ENCODE data around the gene COIL. TPM values are rescaled to one million over a fixed set of nuclear protein-coding genes. Genes with fewer than 3 reads are reported as not detected.

COIL gene
- total RNA-seq, 1 experiment from 2014 or later = 19.3 TPM

DNA sequence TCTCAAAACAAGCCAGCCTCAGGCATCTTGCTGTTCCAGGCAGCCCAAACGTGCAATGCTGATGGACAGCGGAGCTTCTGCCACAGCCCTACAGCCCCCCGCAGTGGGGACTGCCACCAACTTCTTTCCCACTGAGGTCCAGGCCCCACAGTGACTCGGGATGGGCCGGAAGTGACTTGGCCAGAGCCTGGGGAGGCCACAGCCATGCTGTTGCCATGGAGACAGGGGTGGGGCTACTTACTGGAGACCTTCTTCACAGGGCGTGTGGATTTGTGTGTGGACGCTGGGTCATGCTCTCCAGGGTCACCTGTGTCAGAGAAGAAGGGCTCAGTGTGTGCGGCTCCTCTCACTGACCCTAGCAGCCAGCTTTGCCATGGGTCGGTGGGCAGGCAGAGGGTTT is 62.0 kb downstream of the COIL start:
- Histone ChIP-seq H3K9me3 (no peaks in the 10 kb centered on the region), H3K27me3 (no peaks in the 10 kb centered on the region), H3K4me3 (no peak overlapping the region), H3K36me3 (peaks cover 100% of the 10 kb centered on the region)
- DNase-seq = no peak

DNA sequence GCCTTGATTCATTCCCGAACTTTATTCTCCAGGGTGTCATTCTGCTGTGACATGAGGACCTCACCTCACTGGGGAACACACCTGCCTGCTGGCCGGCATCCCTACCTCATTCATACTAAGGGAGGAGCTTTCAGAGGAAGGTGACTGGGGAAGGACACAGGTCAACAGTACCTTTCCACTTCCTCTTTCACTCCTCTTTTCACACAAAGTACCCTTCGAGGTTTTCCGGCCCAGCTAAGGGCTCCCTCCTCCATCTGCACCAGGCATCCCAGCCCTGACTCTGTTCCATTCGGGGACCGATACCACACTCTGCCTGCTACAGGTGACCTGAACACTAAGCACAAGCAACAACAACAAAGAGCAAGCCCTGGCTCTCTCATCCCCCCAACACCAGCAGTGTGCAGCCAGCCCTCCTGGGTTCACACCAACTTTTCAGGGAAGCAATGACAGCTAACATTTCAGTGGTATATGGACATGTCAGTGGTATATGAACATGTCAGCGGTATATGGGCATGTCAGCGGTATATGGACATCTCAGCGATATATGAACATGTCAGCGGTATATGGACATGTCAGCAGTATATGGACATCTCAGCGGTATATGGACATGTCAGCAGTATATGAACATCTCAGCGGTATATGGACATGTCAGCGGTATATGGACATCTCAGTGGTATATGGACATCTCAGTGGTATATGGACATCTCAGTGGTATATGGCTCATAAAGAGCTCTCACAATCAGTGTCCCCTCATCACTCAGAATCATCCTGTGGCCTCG is 63.0 kb downstream of the COIL start:
- Histone ChIP-seq H3K9me3 (no peaks in the 10 kb centered on the region), H3K4me3 (no peak overlapping the region), H3K36me3 (peaks cover 100% of the 10 kb centered on the region), H3K27me3 (no peaks in the 10 kb centered on the region)
- no peak for DNase-seq

DNA sequence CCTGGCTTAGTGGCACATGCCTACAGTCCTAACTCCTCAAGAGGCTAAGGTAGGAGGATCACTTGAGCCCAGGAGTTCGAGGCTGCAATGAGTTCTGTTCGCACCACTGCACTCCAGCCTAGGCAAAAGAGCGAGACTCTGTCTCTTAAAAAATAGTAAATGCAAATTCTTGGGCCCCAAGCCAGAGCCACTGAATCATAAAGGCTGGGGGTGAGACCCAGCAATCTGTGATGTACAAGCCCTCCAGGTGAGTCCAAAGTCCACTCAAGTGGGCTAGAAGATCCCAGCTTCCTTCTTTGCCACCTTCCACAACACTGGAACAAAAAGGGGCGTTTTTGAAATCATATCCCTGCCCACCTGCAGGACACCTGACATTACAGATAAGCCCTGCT is 63.9 kb downstream of the COIL start:
- peaks cover 100% of the 10 kb centered on the region for H3K36me3 ChIP-seq
- H3K27me3 ChIP-seq = no peaks in the 10 kb centered on the region
- DNase-seq = no peak
- no peak overlapping the region for H3K4me3 ChIP-seq
- H3K9me3 ChIP-seq = no peaks in the 10 kb centered on the region

DNA sequence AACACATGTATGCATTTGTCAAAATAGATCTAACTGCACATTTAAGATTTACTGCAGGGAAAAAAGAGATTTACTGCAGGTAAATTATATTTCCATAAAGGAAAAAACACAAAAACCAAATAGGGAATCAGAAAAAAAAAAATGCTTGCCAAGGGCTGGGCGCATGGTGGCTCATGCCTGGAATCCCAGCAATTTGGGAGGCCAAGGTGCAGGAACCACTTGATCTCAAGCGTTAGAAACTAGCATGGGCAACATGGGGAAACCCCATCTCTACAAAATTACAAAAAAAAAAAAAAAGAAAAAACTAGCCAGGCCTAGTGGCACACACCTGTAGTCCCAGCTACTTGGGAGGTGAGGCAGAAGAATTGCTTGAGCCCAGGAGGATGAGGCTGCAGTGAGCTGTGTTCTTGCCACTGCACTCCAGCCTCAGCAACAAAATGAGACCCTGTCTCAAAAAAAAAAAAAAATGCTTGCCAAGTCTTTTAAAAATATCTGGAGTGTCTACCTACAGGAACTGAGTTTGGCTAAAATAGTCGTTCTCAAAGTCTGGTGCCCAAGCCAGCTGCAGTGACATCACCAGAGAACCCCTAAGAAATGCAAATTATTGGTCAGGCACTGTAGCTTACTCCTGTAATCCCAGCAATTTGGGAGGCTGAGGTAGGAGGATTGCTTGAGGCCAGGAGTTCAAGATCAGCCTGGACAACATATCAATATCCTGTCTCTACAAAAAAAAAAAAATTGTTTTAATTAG is 64.5 kb downstream of the COIL start:
- Histone ChIP-seq H3K36me3 (peaks cover 100% of the 10 kb centered on the region), H3K4me3 (no peak overlapping the region), H3K9me3 (no peaks in the 10 kb centered on the region), H3K27me3 (no peaks in the 10 kb centered on the region)
- DNase-seq = no peak

DNA sequence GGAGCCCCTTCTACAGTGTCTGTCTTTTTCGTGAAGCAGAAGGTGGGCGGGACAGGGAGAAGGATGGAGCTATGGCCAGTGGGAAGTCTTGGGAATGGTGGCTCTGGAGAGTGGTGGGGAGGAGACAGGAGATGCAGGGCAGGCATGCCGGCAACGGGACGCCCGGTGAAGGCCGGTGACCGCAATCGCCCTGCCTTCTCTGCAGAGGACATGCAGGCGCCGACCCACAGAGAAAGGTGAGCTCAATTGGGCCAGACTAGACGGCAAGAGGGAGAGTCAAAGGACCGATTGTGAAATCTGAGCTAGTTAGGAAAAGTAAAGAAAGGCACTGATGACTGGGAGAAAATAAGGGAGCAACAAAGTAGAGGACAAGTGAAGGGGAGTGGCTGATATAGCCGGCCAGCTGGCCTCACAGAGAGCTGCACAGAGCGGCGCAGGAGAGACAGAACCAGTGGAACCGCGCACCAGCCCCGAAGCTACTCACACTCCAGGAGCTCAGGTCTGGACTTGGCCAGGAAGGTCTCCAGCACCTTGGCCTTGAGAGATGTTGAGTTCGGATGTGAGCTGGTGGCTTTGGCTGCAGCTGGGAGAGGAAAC is 65.9 kb downstream of the COIL start:
- Histone ChIP-seq H3K36me3 (peaks cover 100% of the 10 kb centered on the region), H3K4me3 (no peak overlapping the region), H3K9me3 (no peaks in the 10 kb centered on the region), H3K27me3 (no peaks in the 10 kb centered on the region)
- no peak for DNase-seq

DNA sequence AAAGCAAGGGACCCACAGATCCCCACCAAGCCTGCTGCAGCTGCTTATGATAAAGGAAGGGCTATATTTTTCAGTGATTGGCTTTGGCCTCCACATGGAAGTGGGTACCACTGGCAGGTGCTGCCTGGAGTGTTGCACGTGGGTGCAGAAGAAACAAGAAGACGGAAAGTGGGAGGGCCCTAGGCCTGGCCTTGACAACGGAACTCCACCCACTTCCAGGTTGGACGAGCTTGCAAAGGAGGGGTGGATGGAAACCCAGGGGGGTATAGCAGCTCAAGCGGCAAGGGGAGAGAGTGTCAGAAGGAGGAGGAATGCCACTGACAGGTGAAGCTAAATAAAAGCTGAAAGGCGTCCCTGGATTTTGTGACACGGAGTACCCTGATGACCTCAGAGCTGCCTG is 67.3 kb downstream of the COIL start:
- Histone ChIP-seq H3K27me3 (no peaks in the 10 kb centered on the region), H3K9me3 (no peaks in the 10 kb centered on the region), H3K4me3 (no peak overlapping the region), H3K36me3 (peaks cover 100% of the 10 kb centered on the region)
- no peak for DNase-seq

DNA sequence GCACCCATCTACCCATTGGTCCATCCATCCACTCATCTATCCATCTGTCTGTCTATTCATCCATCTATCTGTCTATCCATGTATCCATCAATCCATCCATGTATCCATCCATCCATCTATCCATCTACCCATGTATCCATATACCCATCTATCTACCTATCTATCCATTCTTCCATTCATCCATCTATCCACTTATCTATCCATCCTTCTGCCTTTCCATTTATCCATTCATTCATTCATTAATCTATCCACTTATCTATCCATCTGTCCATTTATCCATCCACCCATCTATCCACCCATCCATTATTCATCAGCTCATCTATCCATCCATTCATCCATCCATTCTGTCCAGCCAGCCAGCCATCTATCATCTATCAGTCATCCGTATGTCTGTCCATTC is 68.5 kb downstream of the COIL start:
- H3K4me3 ChIP-seq = no peak overlapping the region
- H3K36me3 ChIP-seq = peaks cover 100% of the 10 kb centered on the region
- no peak for DNase-seq
- H3K27me3 ChIP-seq = no peaks in the 10 kb centered on the region
- H3K9me3 ChIP-seq = no peaks in the 10 kb centered on the region

DNA sequence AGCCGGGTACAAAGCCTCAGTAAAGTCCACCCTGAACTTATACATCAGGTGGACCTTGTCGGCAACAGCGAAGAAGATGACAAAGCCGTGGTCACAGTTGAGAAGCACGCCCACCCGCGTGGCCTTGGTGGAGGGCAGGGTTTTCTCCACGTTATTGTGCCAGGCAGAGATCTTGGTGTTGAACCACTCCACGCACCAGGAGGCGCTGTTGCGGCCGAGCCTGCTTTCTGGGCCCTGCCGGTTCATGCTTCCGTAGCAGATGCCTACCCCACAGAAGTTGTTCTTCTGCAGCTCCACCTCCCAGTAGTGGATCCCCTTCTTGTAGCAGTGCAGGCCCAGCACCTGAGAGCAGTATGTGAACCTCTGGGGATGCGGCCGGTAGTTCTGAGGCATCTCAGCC is 69.1 kb downstream of the COIL start:
- no peak overlapping the region for H3K4me3 ChIP-seq
- H3K36me3 ChIP-seq = peaks cover 100% of the 10 kb centered on the region
- no peaks in the 10 kb centered on the region for H3K27me3 ChIP-seq
- H3K9me3 ChIP-seq = no peaks in the 10 kb centered on the region
- no peak for DNase-seq

DNA sequence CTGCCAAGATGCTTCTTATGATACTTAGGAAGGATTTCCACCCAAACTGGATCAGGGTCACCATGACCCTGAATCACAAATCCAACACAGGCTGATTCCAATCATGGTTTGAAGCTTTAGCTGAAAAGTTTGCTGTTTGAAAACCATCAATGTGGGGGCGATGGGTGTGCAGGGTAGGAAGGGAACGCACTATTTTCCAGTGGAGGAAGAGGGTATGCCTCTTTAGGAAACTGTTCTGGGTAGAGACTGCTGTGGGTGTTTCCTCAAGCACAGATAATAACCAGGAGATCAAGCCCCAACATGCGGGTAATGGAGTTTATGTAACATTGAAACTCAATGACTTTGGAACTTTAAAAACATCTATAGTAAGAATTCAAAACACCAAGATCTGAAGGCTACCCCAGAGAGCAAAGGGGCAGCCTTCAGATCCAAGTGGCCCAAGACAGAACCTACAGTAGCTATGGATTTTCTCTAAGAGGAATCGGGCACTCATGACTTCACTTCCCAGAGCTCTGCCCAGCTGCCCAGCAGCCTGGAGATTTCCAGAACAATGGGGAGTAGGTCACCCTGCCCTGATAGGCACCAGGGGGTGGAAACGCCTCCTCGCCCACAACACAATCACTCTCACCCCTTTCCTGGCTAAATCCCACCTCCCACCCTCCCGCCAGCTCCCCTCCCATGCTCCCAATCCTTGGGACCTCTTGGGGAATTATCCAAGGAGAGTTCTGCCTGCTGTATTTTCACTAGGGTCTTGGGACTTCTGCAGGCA is 69.8 kb downstream of the COIL start:
- H3K36me3 ChIP-seq = peaks cover 99% of the 10 kb centered on the region

DNA sequence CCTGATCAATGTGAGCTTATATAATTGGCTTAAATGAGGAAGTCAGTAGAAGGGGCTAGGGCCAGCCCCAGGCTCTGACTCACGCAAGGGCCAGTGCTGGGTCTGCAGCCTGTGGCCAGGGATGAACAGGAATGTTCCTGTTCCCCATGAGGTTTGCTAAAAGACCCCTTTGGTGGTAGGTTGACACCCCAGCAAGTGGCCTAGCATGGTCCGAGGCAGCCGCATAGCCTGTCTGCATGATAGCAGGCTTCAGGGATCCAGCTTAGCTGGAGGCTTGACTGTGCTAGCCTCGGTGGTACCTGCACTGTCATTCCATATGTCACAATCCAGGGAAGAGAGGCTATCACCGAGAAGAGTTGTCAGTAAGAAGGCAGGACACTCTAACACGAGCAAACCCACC is 70.5 kb downstream of the COIL start:
- DNase-seq = no peak
- no peaks in the 10 kb centered on the region for H3K9me3 ChIP-seq
- no peak overlapping the region for H3K4me3 ChIP-seq
- no peaks in the 10 kb centered on the region for H3K27me3 ChIP-seq
- peaks cover 98% of the 10 kb centered on the region for H3K36me3 ChIP-seq

More for the DNA sequence above, 69.8 kb downstream of the COIL start:
- Histone ChIP-seq H3K9me3 (no peaks in the 10 kb centered on the region), H3K27me3 (no peaks in the 10 kb centered on the region), H3K4me3 (no peak overlapping the region)
- no peak for DNase-seq

Other genes with a start within 250 kb of the COIL start
- gene C17orf67, start 127.1 kb downstream of the COIL start, total RNA-seq (2014; rRNA removed; shearing (Covaris generic); ENCODE audit: low replicate concordance) = 0.63 TPM in 1 of 2 replicates, not detected in the other
- gene DGKE, start 126.9 kb downstream of the COIL start, total RNA-seq (2014; rRNA removed; shearing (Covaris generic); ENCODE audit: low replicate concordance) = 4.0 and 7.9 TPM in 2 replicates
- 12.3 and 13.6 TPM in 2 replicates for gene TRIM25, start 47.0 kb downstream of the COIL start, total RNA-seq (2014; rRNA removed; shearing (Covaris generic); ENCODE audit: low replicate concordance)
- gene SCPEP1, start 17.1 kb upstream of the COIL start, total RNA-seq (2014; rRNA removed; shearing (Covaris generic); ENCODE audit: low replicate concordance) = 55.6 and 96.0 TPM in 2 replicates
- gene AKAP1, start 124.2 kb upstream of the COIL start, total RNA-seq (2014; rRNA removed; shearing (Covaris generic); ENCODE audit: low replicate concordance) = 3.4 and 7.0 TPM in 2 replicates

Data from MG63 (cell line).